ENCODE results near the gene PLBD1.

Gene PLBD1

GRCh38 chr12:14564336-14564959 lies 3.2 kb downstream of the PLBD1 start:
- no peak for DNase-seq

- DNase-seq, result no peak
Measured at GRCh38 chr12:14563046-14563445, 4.6 kb downstream of the PLBD1 start.

GRCh38 chr12:14562279-14562678 lies 5.4 kb downstream of the PLBD1 start:
- DNase-seq, result no peak

GRCh38 chr12:14561677-14562238 lies 5.9 kb downstream of the PLBD1 start:
- no peak for DNase-seq

- DNase-seq, result no peak
Measured at GRCh38 chr12:14560904-14561574, 6.6 kb downstream of the PLBD1 start.

GRCh38 chr12:14558473-14558959 lies 9.2 kb downstream of the PLBD1 start:
- DNase-seq, result no peak

GRCh38 chr12:14557966-14558365 lies 9.7 kb downstream of the PLBD1 start:
- peak in 1 of 2 experiments; percentile 3 for DNase-seq

GRCh38 chr12:14554281-14555007 lies 13.2 kb downstream of the PLBD1 start:
- DNase-seq, result peak in 1 of 2 experiments; percentile 37

- DNase-seq, result no peak
Measured at GRCh38 chr12:14548609-14549008, 19.1 kb downstream of the PLBD1 start.

- no peak for DNase-seq
Measured at GRCh38 chr12:14547571-14547970, 20.1 kb downstream of the PLBD1 start.

GRCh38 chr12:14545144-14546124 lies 22.2 kb downstream of the PLBD1 start:
- no peak for DNase-seq

GRCh38 chr12:14540801-14541462 lies 26.8 kb downstream of the PLBD1 start:
- DNase-seq, result no peak

GRCh38 chr12:14537088-14537487 lies 30.6 kb downstream of the PLBD1 start:
- DNase-seq, result no peak

- no peak for DNase-seq
Measured at GRCh38 chr12:14532152-14532551, 35.5 kb downstream of the PLBD1 start.

- no peak for DNase-seq
Measured at GRCh38 chr12:14525964-14526363, 41.7 kb downstream of the PLBD1 start.

GRCh38 chr12:14521822-14522221 lies 45.9 kb downstream of the PLBD1 start:
- DNase-seq, result no peak

- DNase-seq, result no peak
Measured at GRCh38 chr12:14514946-14515345, 52.7 kb downstream of the PLBD1 start.

- DNase-seq, result peak in 1 of 2 experiments; percentile 36
Measured at GRCh38 chr12:14514154-14514842, 53.4 kb downstream of the PLBD1 start.

- DNase-seq, result no peak
Measured at GRCh38 chr12:14510574-14510973, 57.1 kb downstream of the PLBD1 start.

- no peak for DNase-seq
Measured at GRCh38 chr12:14505626-14506596, 61.8 kb downstream of the PLBD1 start.

All from NCI-H524 (cell line).